K562 (cell line): ENCODE measurements around the gene RBPJL. TPM values are rescaled to one million over a fixed set of nuclear protein-coding genes. Genes with fewer than 3 reads are reported as not detected.

Experiments
- ASH1L ChIP-seq: fragments of 450-650 bp; IDR thresholded peaks from 2 replicates; pipeline ENCODE4 v1.6.1; 2018; ENCODE audit warnings: borderline replicate concordance, mild to moderate bottlenecking, low read depth; ENCODE audit not compliant: partially characterized antibody
- C11orf30 ChIP-seq: fragments of 450-650 bp; IDR thresholded peaks from 2 replicates; pipeline ENCODE4 v1.6.1; 2016; ENCODE audit warnings: low read depth, mild to moderate bottlenecking
- NFE2L1 ChIP-seq: fragments of 450-650 bp; IDR thresholded peaks from 2 replicates; pipeline ENCODE4 v1.6.1; 2016; ENCODE audit warnings: missing genetic modification characterization, low read depth, mild to moderate bottlenecking, missing compliant biosample characterization, moderate library complexity, borderline replicate concordance
- PHF20 ChIP-seq: fragments of 450-650 bp; IDR thresholded peaks from 2 replicates; pipeline ENCODE4 v1.6.1; 2018; ENCODE audit not compliant: partially characterized antibody
- PHF8 ChIP-seq: fragments of 200-600 bp; sonication (generic); IDR thresholded peaks from 2 replicates; pipeline ENCODE4 v1.6.1; 2012; ENCODE audit warnings: mixed run types, mild to moderate bottlenecking, inconsistent platforms, low read length, moderate library complexity, borderline replicate concordance
- PTBP1 ChIP-seq: fragments of 200-400 bp; formaldehyde crosslinking; IDR thresholded peaks from 2 replicates; pipeline ENCODE4 v1.6.1; 2017; ENCODE audit warnings: low read depth, low read length
- ZNF121 ChIP-seq: sonication (generic); formaldehyde crosslinking; conservative IDR thresholded peaks from 2 replicates; pipeline ENCODE4 v1.8.0; 2022; ENCODE audit warnings: missing genetic modification reagents
- polyA plus RNA-seq, 8 experiments: library from polyadenylated mRNA; depleted of rRNA in 4 of 8; stranded (reverse) in 5 of 8; unstranded in 3 of 8; fragments of >200 nt; fragmentation: Nextera tagmentation in 2 of 8; fragmentation: Illumina TruSeq in 1 of 8; extraction: Ambion mirVana in 2 of 8; extraction: Trizol in 1 of 8; gene quantifications; 2 replicates each; pipeline versions ENCODE4 v1.2.1 to v1.2.3, GENCODE V29; 2011 to 2014; ENCODE audit warnings: inconsistent platforms in 1 of 8, missing spikeins in 1 of 8
- total RNA-seq, 7 experiments: library from RNA; depleted of rRNA in 6 of 7; stranded (reverse); fragments of >200 nt in 6 of 7; fragmentation: Illumina TruSeq in 2 of 7; extraction: Trizol in 2 of 7; gene quantifications; 2 replicates each; pipeline versions ENCODE4 v1.2.1 to v1.2.3, GENCODE V29; 2011 to 2021; ENCODE audit warnings: low replicate concordance in 1 of 7
- TF ChIP-seq, protein P1 (sequence below): fragments of 150-350 bp; IDR thresholded peaks from 2 replicates; pipeline ENCODE4 v1.6.1; 2014; ENCODE audit warnings: low read depth, mild to moderate bottlenecking, low read length, borderline replicate concordance
- TF ChIP-seq, protein P2 (sequence below): IDR thresholded peaks from 3 replicates; pipeline ENCODE4 v1.6.1; 2011; ENCODE audit warnings: borderline replicate concordance, mild to moderate bottlenecking; ENCODE audit not compliant: insufficient read length, insufficient read depth
- TF ChIP-seq, protein P3 (sequence below): fragments of 450-650 bp; IDR thresholded peaks from 2 replicates; pipeline ENCODE4 v1.6.1; 2016; ENCODE audit warnings: borderline replicate concordance
- TF ChIP-seq, protein P4 (sequence below), 2 experiments: fragments of 450-650 bp; IDR thresholded peaks; 2 replicates each; pipeline ENCODE4 v1.6.1; 2016; ENCODE audit warnings: mild to moderate bottlenecking in 2 of 2, borderline replicate concordance in 1 of 2, low read depth in 1 of 2, moderate library complexity in 1 of 2

RBPJL gene
- total and polyA plus RNA-seq, 9 of the 15 experiments (the other 6 are each of a cell fraction or from before 2014, with no cell fraction given): not detected

DNA sequence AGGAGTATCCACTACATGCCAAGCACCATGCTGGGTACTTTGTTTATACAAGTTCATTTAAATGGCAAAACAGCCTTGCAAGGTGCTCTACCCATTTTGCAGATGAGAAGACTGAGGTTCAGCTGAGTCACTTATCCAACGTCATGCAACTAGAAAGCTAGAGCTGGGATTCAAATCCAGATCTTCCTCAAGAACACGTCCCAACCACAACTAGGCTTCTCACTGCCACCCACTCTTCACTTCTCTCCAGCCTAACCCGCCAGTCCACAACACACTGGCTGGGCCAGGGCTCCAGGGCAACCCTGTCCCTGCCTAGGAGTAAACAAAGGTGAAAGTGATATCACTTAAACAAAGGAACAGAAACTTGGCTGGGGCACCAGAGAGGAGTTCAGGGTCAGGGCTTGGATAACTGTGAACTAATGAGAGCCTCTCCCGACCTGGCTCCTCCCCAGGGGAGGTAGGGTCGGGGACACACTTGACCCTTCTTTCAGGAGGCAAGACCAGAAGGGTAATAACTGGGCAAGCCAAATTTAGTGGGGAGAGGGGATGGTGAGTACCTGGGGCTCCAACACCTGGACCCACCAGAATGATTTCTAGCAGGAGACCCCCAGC lies 33.7 kb downstream of the RBPJL start (continued):
- TF ChIP-seq, protein P1, sequence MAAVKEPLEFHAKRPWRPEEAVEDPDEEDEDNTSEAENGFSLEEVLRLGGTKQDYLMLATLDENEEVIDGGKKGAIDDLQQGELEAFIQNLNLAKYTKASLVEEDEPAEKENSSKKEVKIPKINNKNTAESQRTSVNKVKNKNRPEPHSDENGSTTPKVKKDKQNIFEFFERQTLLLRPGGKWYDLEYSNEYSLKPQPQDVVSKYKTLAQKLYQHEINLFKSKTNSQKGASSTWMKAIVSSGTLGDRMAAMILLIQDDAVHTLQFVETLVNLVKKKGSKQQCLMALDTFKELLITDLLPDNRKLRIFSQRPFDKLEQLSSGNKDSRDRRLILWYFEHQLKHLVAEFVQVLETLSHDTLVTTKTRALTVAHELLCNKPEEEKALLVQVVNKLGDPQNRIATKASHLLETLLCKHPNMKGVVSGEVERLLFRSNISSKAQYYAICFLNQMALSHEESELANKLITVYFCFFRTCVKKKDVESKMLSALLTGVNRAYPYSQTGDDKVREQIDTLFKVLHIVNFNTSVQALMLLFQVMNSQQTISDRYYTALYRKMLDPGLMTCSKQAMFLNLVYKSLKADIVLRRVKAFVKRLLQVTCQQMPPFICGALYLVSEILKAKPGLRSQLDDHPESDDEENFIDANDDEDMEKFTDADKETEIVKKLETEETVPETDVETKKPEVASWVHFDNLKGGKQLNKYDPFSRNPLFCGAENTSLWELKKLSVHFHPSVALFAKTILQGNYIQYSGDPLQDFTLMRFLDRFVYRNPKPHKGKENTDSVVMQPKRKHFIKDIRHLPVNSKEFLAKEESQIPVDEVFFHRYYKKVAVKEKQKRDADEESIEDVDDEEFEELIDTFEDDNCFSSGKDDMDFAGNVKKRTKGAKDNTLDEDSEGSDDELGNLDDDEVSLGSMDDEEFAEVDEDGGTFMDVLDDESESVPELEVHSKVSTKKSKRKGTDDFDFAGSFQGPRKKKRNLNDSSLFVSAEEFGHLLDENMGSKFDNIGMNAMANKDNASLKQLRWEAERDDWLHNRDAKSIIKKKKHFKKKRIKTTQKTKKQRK: no peak
- TF ChIP-seq NFE2L1 (peak; percentile 29; the same call in 1 of the 2 replicates), C11orf30 (0 out of 2 replicates have a peak, but pooled peaks have one; percentile 21), PHF8 (no peak), PTBP1 (0 out of 2 replicates have a peak, but pooled peaks have one; percentile 47), ZNF121 (no peak), PHF20 (peak; percentile 42), ASH1L (no peak)
- TF ChIP-seq, protein P2, sequence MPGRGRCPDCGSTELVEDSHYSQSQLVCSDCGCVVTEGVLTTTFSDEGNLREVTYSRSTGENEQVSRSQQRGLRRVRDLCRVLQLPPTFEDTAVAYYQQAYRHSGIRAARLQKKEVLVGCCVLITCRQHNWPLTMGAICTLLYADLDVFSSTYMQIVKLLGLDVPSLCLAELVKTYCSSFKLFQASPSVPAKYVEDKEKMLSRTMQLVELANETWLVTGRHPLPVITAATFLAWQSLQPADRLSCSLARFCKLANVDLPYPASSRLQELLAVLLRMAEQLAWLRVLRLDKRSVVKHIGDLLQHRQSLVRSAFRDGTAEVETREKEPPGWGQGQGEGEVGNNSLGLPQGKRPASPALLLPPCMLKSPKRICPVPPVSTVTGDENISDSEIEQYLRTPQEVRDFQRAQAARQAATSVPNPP: no peak
- TF ChIP-seq, protein P3, sequence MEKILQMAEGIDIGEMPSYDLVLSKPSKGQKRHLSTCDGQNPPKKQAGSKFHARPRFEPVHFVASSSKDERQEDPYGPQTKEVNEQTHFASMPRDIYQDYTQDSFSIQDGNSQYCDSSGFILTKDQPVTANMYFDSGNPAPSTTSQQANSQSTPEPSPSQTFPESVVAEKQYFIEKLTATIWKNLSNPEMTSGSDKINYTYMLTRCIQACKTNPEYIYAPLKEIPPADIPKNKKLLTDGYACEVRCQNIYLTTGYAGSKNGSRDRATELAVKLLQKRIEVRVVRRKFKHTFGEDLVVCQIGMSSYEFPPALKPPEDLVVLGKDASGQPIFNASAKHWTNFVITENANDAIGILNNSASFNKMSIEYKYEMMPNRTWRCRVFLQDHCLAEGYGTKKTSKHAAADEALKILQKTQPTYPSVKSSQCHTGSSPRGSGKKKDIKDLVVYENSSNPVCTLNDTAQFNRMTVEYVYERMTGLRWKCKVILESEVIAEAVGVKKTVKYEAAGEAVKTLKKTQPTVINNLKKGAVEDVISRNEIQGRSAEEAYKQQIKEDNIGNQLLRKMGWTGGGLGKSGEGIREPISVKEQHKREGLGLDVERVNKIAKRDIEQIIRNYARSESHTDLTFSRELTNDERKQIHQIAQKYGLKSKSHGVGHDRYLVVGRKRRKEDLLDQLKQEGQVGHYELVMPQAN: 0 out of 2 replicates have a peak, but pooled peaks have one; percentile 26
- TF ChIP-seq, protein P4, sequence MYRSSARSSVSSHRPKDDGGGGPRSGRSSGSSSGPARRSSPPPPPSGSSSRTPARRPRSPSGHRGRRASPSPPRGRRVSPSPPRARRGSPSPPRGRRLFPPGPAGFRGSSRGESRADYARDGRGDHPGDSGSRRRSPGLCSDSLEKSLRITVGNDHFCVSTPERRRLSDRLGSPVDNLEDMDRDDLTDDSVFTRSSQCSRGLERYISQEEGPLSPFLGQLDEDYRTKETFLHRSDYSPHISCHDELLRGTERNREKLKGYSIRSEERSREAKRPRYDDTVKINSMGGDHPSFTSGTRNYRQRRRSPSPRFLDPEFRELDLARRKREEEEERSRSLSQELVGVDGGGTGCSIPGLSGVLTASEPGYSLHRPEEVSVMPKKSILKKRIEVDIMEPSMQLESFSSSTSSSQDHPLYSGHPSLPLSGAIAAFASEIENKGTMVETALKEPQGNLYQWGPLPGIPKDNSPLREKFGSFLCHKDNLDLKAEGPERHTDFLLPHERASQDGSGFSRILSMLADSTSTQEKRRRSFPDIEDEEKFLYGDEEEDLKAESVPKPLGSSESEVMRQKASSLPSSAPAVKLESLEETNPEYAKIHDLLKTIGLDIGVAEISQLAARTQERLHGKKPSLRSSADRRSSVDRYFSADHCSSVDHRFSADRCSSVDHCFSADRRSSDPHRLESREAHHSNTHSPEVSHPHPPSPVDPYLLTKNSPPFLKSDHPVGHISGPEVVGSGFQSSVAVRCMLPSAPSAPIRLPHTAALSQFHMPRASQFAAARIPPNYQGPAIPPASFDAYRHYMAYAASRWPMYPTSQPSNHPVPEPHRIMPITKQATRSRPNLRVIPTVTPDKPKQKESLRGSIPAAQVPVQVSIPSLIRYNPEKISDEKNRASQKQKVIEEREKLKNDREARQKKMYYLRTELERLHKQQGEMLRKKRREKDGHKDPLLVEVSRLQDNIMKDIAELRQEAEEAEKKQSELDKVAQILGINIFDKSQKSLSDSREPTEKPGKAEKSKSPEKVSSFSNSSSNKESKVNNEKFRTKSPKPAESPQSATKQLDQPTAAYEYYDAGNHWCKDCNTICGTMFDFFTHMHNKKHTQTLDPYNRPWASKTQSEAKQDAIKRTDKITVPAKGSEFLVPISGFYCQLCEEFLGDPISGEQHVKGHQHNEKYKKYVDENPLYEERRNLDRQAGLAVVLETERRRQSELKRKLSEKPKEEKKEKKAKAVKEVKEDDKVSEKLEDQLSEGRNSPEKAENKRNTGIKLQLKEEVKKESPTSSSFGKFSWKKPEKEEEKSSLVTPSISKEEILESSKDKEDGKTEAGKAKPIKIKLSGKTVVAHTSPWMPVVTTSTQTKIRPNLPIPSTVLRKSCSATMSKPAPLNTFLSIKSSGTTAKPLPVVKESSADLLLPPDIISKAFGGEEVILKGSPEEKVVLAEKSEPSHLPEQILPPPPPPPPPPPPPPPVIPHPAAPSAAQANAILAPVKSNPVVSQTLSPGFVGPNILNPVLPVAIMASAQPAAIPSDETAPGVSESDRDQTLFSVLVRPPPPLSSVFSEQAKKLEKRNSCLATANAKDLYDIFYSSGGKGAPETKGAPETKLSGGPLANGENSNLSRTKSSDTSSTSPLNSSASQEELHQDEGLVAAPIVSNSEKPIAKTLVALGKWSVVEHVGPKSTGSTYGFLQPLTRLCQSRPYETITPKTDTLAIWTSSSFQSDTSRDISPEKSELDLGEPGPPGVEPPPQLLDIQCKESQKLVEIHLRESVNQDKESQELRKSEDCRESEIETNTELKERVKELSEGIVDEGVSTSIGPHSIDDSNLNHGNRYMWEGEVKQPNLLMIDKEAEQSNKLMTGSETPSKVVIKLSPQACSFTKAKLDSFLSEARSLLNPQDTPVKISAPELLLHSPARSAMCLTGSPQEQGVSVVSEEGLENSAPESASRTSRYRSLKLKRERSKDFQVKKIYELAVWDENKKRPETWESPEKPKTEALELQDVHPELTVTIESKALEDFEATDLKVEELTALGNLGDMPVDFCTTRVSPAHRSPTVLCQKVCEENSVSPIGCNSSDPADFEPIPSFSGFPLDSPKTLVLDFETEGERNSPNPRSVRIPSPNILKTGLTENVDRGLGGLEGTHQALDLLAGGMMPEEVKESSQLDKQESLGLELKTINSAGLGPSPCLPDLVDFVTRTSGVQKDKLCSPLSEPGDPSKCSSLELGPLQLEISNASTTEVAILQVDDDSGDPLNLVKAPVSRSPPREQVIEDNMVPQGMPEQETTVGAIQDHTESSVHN (IDR thresholded peaks at IDR 0.05; ENCODE audit: borderline replicate concordance in 1 of 2, low read depth in 1 of 2): no peak
